Stimulated activated CD8-positive, alpha-beta memory T cell treated with anti-CD3 and anti-CD28 coated beads, Interleukin-15, amount 100 ng/mL, for 48 hours (primary cell): Measurements from ENCODE around the gene PPM1N.
A peak's percentile ranks its signal among the peaks of the same experiment; 100 is the strongest.

Source experiments
- DNase-seq, 2 donors: peaks; one replicate each; pipeline ENCODE4 v3.0.0-alpha.2; 2020; ENCODE audit warnings: low read depth in 2 of 2

The PPM1N gene, protein sequence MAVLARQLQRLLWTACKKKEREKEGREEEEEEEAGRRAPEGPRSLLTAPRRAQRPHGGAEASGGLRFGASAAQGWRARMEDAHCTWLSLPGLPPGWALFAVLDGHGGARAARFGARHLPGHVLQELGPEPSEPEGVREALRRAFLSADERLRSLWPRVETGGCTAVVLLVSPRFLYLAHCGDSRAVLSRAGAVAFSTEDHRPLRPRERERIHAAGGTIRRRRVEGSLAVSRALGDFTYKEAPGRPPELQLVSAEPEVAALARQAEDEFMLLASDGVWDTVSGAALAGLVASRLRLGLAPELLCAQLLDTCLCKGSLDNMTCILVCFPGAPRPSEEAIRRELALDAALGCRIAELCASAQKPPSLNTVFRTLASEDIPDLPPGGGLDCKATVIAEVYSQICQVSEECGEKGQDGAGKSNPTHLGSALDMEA

DNA sequence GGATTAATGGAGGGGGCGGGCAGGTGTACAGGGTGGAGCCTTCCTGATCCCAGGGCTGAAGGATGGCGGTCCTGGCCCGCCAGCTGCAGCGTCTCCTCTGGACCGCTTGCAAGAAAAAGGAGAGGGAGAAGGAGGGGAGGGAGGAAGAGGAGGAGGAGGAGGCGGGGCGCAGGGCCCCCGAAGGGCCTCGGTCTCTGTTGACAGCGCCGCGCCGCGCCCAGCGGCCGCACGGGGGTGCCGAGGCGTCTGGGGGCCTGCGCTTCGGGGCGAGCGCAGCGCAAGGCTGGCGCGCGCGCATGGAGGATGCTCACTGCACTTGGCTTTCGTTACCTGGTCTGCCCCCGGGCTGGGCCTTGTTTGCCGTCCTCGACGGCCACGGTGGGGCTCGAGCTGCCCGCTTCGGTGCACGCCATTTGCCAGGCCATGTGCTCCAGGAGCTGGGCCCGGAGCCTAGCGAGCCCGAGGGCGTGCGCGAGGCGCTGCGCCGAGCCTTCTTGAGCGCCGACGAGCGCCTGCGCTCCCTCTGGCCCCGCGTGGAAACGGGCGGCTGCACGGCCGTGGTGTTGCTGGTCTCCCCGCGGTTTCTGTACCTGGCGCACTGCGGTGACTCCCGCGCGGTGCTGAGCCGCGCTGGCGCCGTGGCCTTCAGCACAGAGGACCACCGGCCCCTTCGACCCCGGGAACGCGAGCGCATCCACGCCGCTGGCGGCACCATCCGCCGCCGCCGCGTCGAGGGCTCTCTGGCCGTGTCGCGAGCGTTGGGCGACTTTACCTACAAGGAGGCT, at the start of gene PPM1N:
TSS of gene PPM1N (plus strand) at position 33 of the 785 bp plus-strand sequence. CDS start at position 63, 30 bp downstream.
- DNase-seq, result peak; percentile 63 to 70

DNA sequence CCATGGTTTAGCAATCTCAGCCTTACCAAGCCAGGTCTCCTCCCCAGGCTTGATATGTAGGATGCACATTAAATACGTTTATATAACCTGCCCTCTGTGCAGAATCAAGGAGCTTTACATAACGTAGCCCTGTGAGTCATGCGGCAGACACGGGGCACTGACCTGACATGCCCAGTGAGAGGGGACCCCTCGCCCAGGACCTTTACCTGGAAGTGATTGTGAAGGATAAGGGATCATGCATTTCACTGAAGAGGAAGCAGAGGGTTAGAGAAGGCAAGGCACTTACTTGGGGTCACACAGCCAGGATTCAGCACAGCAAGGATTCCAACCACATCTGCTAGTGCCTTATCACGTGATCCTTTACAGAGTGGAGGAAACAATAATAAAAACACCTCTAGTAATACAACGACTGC, 49.4 kb upstream of the PPM1N start:
- DNase-seq, result no peak

DNA sequence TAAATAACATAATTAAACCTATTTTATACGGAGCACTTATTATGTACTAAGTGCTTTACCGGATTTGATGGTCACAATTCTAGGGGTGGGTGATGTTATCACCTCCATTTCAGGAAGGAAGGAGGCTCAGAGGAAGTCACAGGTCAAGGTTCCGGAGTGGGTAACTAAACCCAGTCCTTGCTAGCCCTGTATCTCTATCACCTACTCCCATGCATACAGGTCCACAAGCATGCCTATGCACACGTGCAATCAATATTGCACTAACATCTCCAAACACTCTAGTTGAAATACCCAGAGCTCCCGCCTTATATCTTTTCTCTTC, 48.3 kb upstream of the PPM1N start:
- no peak for DNase-seq

GRCh38 chr19:45451131-45451849, 47.0 kb upstream of the PPM1N start:
- no peak for DNase-seq

DNA sequence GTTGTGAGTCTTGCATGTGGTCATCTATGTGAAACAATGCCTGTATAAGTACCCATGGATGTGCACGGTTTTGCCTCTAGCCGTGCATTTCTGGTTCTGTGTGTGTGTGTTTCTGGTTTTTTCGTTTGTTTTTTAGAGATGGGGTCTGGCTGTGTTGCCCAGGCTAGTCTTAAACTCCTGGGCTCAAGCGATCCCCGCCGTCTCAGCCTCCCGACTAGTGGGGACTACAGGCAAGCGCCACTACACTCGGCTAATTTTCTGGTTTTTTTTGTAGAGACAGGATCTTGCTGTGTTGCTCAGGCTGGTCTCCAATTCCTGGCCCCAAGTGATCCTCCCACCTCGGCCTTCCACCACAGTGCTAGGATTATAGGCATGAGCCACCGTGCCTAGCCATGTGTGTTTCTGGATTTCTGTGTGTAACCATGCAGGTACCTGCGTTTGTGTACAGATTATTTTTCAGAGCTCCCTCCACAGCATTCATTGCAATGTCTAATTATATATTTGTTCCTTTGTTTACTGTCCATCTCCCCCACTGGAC, 46.3 kb upstream of the PPM1N start:
- DNase-seq, result no peak

DNA sequence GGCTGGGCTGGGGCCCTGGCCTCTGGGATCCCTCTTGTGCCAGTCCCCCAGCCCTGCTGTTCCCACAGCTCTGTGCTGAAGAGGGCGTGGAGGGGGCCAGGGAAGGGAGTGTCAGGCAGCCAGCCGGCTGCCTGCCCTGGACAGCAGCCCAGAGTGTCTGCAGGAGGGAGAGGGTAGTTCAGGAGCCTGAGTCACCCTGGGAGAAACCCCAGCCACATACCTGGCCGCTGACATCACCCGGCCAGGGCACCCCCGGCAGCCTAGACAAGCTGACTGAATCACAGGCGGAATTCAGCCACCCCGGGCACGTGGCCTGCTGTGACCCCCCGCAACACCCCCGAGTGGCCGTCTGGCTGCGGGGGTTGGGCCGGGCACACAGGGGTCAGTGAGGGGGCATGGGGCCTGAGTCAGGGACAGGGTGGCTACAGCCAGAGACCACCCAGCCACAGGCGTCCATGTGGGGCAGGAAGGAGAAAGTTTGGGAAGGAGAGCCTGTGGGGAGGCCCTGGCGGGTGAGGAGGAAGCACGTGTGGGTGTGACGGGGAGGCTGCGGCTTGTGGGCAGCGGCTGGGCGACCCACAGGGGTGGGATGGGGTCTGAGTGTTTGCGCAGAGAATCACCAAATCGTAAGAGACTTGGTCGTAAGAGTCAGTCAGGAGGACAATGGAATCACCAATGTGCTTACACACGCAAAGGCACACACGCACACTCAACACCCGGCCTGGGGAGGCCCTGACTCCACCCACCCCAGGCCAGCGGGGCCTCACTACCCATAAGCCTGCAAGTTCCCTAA, 42.3 kb upstream of the PPM1N start:
- DNase-seq, result peak; percentile 73 to 78

- no peak for DNase-seq
These were observed 41.8 kb upstream of the PPM1N start for GRCh38 chr19:45456500-45456815.

DNA sequence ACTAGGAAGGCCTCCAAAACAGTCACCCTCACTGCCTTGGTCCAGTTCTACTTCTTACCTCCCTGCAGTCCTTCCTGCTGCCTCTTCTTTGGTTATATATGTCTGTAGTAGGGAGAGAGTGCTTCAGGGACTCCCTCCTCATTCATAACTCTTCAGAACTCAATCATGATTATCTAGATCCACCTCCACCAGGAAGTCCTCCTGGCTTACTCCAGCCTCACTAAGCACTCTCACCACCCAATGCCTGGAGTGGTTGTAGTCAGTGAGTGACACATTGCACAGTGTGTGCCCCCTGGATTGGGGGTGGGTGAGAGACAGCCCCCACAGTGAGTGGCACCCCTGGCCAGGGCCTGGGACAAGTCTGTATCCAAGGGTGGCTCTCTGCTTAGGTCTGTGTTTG, 40.5 kb upstream of the PPM1N start:
- no peak for DNase-seq

DNA sequence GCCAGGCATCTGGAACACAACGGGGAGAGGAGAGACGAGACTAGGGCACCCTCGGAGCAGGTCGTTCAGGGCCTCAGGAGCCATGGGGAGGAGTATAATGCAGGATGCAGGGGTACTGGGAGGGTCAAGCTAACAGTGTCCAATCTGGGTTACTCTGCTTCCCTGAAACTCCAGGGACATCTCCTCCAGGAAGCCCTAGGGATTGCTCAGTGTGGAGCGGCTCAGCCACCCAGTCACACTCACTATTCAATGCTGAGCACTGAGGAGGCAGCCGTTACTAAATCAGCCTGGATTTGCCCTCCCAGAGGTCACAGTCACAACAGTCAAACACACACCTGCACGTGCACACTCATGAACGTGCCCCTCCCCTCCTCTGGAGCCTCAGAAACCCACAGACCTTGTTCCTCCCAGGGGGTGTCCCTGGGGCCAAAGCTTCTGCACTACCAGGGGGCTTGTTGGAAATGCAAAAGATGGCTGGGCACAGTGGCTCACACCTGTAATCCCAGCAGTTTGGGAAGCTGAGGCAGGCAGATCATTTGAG, 37.4 kb upstream of the PPM1N start:
- DNase-seq, result no peak

- no peak for DNase-seq
These were observed 36.1 kb upstream of the PPM1N start for GRCh38 chr19:45462174-45462573.

DNA sequence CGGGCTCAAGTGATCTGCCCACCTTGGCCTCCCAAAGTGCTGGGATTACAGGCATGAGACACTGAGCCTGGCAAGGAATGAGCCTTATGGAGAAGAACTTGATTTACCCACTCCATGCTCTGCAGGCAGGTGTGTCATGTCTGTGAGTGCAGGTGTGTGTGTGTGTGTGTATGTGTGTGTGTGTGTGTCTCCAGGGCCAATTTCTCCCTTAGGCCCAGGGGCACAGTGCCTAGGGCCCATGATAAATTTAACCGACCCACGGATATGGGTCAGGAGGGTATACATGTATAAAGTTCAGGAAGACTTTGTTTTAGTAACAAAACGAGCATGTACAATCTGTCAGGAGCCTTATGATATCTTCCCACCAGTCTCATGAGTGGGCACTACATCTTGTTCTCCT, 35.0 kb upstream of the PPM1N start:
- DNase-seq, result no peak

DNA sequence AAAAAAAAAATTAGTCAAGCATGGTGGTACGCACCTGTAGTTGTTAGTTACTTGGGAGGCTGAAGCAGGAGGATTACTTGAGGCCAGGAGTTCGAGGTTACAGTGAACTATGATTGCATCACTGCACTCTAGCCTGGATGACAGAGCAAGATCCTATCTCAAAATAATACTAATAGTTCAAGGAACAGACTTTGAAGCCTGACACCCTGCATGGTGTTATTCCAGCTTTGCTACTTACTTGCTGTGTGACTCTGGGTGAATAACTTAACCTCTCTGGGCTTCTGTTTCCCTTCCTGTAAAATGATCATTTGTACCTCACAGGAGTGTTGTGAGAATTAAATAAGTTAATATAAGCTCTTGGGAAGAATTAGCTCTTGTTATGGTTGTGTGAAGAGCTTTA, 34.0 kb upstream of the PPM1N start:
- no peak for DNase-seq

GRCh38 chr19:45464852-45465441, 33.3 kb upstream of the PPM1N start:
- DNase-seq, result no peak

DNA sequence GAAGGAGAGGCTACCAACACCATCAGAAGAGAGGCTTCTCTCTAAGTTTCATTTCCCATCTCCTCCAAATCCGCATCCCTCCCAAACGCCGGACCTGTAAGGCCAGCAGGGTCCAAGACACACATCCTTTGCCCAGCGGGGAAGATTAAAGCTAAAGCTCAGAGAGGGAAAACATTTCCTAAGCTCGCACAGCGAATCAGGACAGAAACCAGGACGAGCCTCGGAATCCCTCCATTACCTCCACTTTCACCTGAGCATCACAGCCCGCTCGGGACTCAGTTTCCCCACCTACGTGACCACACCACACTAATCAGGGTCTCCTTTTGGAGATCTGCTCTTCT, 31.2 kb upstream of the PPM1N start:
- DNase-seq, result no peak

- DNase-seq, result peak; percentile 85
These were observed 30.6 kb upstream of the PPM1N start, which contains the start of gene FOSB for GRCh38 chr19:45467456-45468158. FOSB (plus strand) TSS chr19:45467996; CDS start chr19:45468587, 591 bp downstream.

DNA sequence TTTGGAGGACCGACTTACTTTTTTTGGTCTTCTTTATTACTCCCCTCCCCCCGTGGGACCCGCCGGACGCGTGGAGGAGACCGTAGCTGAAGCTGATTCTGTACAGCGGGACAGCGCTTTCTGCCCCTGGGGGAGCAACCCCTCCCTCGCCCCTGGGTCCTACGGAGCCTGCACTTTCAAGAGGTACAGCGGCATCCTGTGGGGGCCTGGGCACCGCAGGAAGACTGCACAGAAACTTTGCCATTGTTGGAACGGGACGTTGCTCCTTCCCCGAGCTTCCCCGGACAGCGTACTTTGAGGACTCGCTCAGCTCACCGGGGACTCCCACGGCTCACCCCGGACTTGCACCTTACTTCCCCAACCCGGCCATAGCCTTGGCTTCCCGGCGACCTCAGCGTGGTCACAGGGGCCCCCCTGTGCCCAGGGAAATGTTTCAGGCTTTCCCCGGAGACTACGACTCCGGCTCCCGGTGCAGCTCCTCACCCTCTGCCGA, 30.0 kb upstream of the PPM1N start:
- no peak for DNase-seq

GRCh38 chr19:45468803-45469131, 29.5 kb upstream of the PPM1N start:
- DNase-seq, result no peak

GRCh38 chr19:45469132-45469944, 28.9 kb upstream of the PPM1N start:
- peak; percentile 94 for DNase-seq
